ENCODE data around the gene GPR32. TPM values are rescaled to one million over a fixed set of nuclear protein-coding genes. Genes with fewer than 3 reads are reported as not detected.
"Not testable (repeated sequence)": the region's sequence is repeated elsewhere in the genome, so short reads cannot be mapped to it uniquely, and the experiment has no call there.

The GPR32 gene
- total RNA-seq, 1 donor: not detected

GRCh38 chr19:50736338-50736737 lies 33.9 kb upstream of the GPR32 start:
- no peak overlapping the region for H3K4me3 ChIP-seq (ENCODE audit: low read depth, low read length)
- TF ChIP-seq CTCF (IDR thresholded peaks at IDR 0.05; ENCODE audit: insufficient read depth, low read length): no peak
- DNase-seq (ENCODE audit: low read depth): no peak

- H3K4me3 ChIP-seq (ENCODE audit: low read depth, low read length): no peak overlapping the region
- no peak for TF ChIP-seq CTCF (IDR thresholded peaks at IDR 0.05; ENCODE audit: insufficient read depth, low read length)
- DNase-seq (ENCODE audit: low read depth): no peak
These were observed 30.9 kb upstream of the GPR32 start for GRCh38 chr19:50739132-50739913.

GRCh38 chr19:50739914-50740426 lies 30.3 kb upstream of the GPR32 start:
- TF ChIP-seq CTCF (IDR thresholded peaks at IDR 0.05; ENCODE audit: insufficient read depth, low read length): no peak
- no peak overlapping the region for H3K4me3 ChIP-seq (ENCODE audit: low read depth, low read length)
- no peak for DNase-seq (ENCODE audit: low read depth)

GRCh38 chr19:50741179-50741933 lies 28.9 kb upstream of the GPR32 start:
- no peak for TF ChIP-seq CTCF (IDR thresholded peaks at IDR 0.05; ENCODE audit: insufficient read depth, low read length)
- no peak for DNase-seq (ENCODE audit: low read depth)
- no peak overlapping the region for H3K4me3 ChIP-seq (ENCODE audit: low read depth, low read length)

DNA sequence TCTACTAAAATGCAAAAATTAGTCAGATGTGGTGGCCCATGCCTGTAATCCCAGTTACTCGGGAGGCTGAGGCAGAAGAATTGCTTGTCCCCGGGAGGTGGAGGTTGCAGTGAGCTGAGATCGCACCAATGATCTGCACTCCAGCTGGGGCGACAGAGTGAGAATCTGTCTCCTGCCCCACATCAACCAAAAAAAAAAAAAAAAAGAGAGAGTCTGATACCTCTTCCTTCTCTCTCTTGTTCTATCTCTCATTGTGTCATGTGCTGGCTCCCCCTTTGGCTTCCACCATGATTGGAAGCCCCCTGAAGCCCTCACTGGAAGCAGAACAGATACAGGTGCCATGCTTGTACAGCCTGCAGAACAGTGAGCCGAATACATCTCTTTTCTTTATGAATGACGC lies 26.7 kb upstream of the GPR32 start:
- TF ChIP-seq CTCF (IDR thresholded peaks at IDR 0.05; ENCODE audit: insufficient read depth, low read length): no peak
- no peak for DNase-seq (ENCODE audit: low read depth)
- H3K4me3 ChIP-seq (ENCODE audit: low read depth, low read length): no peak overlapping the region

DNA sequence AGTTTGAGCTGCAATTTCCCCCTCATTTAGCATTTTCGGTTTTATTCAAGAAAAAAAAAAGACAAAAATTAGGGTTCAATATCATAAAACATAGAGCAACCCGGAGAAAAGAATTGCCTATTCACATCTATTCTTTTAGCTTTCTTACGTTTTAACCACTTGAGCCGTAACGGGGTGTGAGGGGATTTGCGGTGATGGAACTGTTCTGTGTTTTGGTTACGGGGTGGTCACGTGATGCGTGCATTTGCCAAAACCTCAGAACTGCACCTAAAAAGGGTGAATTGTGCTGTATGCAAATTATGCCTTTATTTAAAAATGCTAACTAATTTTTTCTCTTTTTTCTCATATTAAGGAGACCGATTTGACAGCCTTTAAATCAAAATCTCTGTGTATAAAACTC lies 25.0 kb upstream of the GPR32 start:
- DNase-seq (ENCODE audit: low read depth): no peak
- H3K4me3 ChIP-seq (ENCODE audit: low read depth, low read length): no peak overlapping the region
- no peak for TF ChIP-seq CTCF (IDR thresholded peaks at IDR 0.05; ENCODE audit: insufficient read depth, low read length)

GRCh38 chr19:50747141-50747540 lies 23.1 kb upstream of the GPR32 start:
- H3K4me3 ChIP-seq (ENCODE audit: low read depth, low read length); DNase-seq (ENCODE audit: low read depth): not testable (repeated sequence)

All from fibroblast of the aortic adventitia (primary cell).